MM.1S (cell line): ENCODE data around the gene FOXI3.

ENCODE experiments used
- DNase-seq: peaks from one replicate; pipeline ENCODE4 v3.0.0-alpha.2; 2015
- H2AFZ ChIP-seq: fragments of 300-600 bp; sonication (generic); 2 replicates; pipeline ENCODE4 v1.6.0; 2016; ENCODE audit warnings: antibody characterized with exemption, low read length
- H3F3A ChIP-seq: fragments of 300-600 bp; sonication (generic); 2 replicates; pipeline ENCODE4 v1.6.1; 2016; ENCODE audit warnings: mild to moderate bottlenecking, antibody characterized with exemption, low read length, moderate library complexity, mixed read lengths; ENCODE audit not compliant: insufficient read depth
- H3K27ac ChIP-seq: fragments of 300-600 bp; sonication (generic); 2 replicates; pipeline ENCODE4 v1.5.1; 2016; ENCODE audit warnings: mild to moderate bottlenecking, low read length
- H3K27me3 ChIP-seq: fragments of 300-600 bp; sonication (generic); replicated peaks from 2 replicates; pipeline ENCODE4 v1.6.0; 2016; ENCODE audit warnings: low read length; ENCODE audit not compliant: insufficient read depth
- H3K36me3 ChIP-seq: fragments of 300-600 bp; sonication (generic); replicated peaks from 2 replicates; pipeline ENCODE4 v1.6.1; 2016; ENCODE audit warnings: mild to moderate bottlenecking, low read length, mixed read lengths; ENCODE audit not compliant: insufficient read depth
- H3K4me1 ChIP-seq: fragments of 300-600 bp; sonication (generic); 2 replicates; pipeline ENCODE4 v1.6.1; 2016; ENCODE audit warnings: low read length, mixed read lengths
- H3K4me2 ChIP-seq: fragments of 300-600 bp; sonication (generic); 2 replicates; pipeline ENCODE4 v1.6.0; 2016; ENCODE audit warnings: low read depth, low read length
- H3K4me3 ChIP-seq: fragments of 300-600 bp; sonication (generic); 2 replicates; pipeline ENCODE4 v1.5.1; 2016; ENCODE audit warnings: low read length, mixed read lengths
- H3K79me2 ChIP-seq: fragments of 300-600 bp; sonication (generic); 2 replicates; pipeline ENCODE4 v1.6.1; 2016; ENCODE audit warnings: mixed run types, low read length, mixed read lengths
- H3K9ac ChIP-seq: fragments of 300-600 bp; sonication (generic); 2 replicates; pipeline ENCODE4 v1.6.1; 2016; ENCODE audit warnings: low read length, mixed read lengths
- H3K9me2 ChIP-seq: fragments of 300-600 bp; sonication (generic); replicated peaks from 2 replicates; pipeline ENCODE4 v1.6.1; 2016; ENCODE audit warnings: mild to moderate bottlenecking, low read length, mixed read lengths; ENCODE audit not compliant: insufficient read depth
- H3K9me3 ChIP-seq: fragments of 300-600 bp; sonication (generic); replicated peaks from 2 replicates; pipeline ENCODE4 v1.6.1; 2016; ENCODE audit warnings: mild to moderate bottlenecking, low read length, mixed read lengths; ENCODE audit not compliant: insufficient read depth
- H4K20me1 ChIP-seq: fragments of 300-600 bp; sonication (generic); 2 replicates; pipeline ENCODE4 v1.6.1; 2016; ENCODE audit warnings: mild to moderate bottlenecking, low read length, moderate library complexity, mixed read lengths; ENCODE audit not compliant: insufficient read depth
- CTCF ChIP-seq: fragments of 300-600 bp; sonication (generic); IDR thresholded peaks from 2 replicates; pipeline ENCODE4 v1.5.1; 2016; ENCODE audit warnings: antibody characterized with exemption, low read length, mixed read lengths
- EZH2 ChIP-seq: fragments of 300-600 bp; sonication (generic); optimal IDR thresholded peaks from 2 replicates; pipeline ENCODE3; 2017; ENCODE audit warnings: low read depth, mild to moderate bottlenecking, antibody characterized with exemption, low read length, mixed read lengths
- EZH2phosphoT487 ChIP-seq: fragments of 300-600 bp; sonication (generic); IDR thresholded peaks from 2 replicates; pipeline ENCODE4 v1.6.1; 2018; ENCODE audit warnings: antibody characterized with exemption, low read length

FOXI3 gene

GRCh38 chr2:88471083-88471942, 18.8 kb upstream of the FOXI3 start:
- Histone ChIP-seq H3K4me1 (no peaks in the 10 kb centered on the region), H3K27ac (no peak overlapping the region), H3K4me2 (no peak overlapping the region), H3K9me3 (no peaks in the 10 kb centered on the region), H3K36me3 (no peaks in the 10 kb centered on the region), H3K9me2 (no peaks in the 10 kb centered on the region), H2AFZ (no peak overlapping the region), H3K4me3 (no peak overlapping the region), H3K27me3 (no peaks in the 10 kb centered on the region), H3K9ac (no peak overlapping the region), H4K20me1 (no peaks in the 10 kb centered on the region), H3K79me2 (no peaks in the 10 kb centered on the region), H3F3A (no peaks in the 10 kb centered on the region)
- DNase-seq: no peak
- TF ChIP-seq EZH2phosphoT487 (no peak), CTCF (no peak), EZH2 (no peak)

DNA sequence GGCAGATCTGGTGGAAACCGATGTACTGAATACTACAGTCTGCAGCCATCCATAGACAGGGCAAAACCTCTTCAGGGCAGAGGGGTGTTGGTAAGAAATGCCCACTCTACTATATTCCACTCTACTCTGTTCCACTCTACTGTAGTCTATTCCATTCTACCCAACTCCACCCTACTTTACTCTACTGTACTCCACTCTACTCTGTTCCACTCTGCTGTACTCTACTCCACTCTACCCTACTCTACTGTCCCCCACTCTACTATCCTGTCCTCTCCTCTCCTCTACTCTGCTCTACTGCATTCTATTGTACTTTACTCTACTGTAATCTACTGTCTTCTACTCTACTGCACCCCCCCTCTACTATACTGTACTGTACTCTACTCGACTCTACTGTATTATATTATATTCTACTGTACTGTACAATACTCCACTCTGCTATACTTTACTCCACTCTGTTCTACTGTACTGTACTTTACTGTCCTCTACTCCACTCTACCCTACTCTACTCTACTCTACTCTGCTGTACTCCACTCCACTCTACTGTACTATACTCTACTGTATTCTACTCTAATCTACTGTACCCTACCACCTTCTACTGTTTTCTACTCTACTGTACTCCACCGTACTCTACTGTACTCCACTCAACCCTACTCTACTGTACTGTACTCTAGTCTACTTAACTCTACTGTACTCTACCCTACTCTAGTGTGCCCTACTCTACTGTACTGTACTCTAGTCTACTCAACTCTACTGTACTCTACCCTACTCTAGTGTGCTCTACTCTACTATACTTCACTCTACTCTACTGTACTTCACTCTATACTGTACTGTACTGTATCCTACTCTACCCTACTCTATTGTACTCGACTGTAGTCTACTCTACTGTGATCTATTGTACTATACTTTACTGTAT, 17.0 kb upstream of the FOXI3 start:
- H3F3A ChIP-seq: no peaks in the 10 kb centered on the region
- no peak overlapping the region for H3K9ac ChIP-seq
- H3K9me3 ChIP-seq: no peaks in the 10 kb centered on the region
- no peaks in the 10 kb centered on the region for H3K9me2 ChIP-seq
- no peaks in the 10 kb centered on the region for H3K79me2 ChIP-seq
- H3K4me3 ChIP-seq: no peak overlapping the region
- no peaks in the 10 kb centered on the region for H4K20me1 ChIP-seq
- H3K27me3 ChIP-seq: no peaks in the 10 kb centered on the region
- H3K27ac ChIP-seq: no peak overlapping the region
- TF ChIP-seq EZH2phosphoT487 (no peak), CTCF (no peak), EZH2 (no peak)
- H2AFZ ChIP-seq: no peak overlapping the region
- H3K4me1 ChIP-seq: no peaks in the 10 kb centered on the region
- no peak overlapping the region for H3K4me2 ChIP-seq
- no peak for DNase-seq
- no peaks in the 10 kb centered on the region for H3K36me3 ChIP-seq

DNA sequence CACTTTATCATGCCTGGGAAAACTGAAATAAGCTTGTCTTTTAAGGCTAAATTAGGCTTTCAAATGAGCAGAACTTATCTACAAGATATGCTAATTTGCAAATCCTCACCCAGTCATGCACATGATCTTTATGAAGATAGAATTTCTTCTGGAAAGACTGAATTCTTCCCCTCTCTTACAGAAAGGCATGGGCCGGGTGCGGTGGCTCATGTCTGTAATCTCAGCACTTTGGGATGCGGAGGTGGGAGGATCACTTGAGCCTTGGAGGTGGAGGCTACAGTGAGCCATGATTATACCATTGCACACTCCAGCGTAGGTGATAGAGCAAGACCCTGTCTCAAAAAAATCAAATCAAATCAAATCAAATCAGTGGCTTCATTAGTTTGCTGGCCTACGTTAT, 11.7 kb upstream of the FOXI3 start:
- DNase-seq: no peak
- Histone ChIP-seq H3K4me1 (no peaks in the 10 kb centered on the region), H3K9ac (no peak overlapping the region), H3K4me3 (no peak overlapping the region), H3K4me2 (no peak overlapping the region), H4K20me1 (no peaks in the 10 kb centered on the region), H3K9me2 (no peaks in the 10 kb centered on the region), H3K9me3 (no peaks in the 10 kb centered on the region), H2AFZ (no peak overlapping the region), H3F3A (no peaks in the 10 kb centered on the region), H3K27ac (no peak overlapping the region), H3K27me3 (no peaks in the 10 kb centered on the region), H3K36me3 (no peaks in the 10 kb centered on the region), H3K79me2 (no peaks in the 10 kb centered on the region)
- TF ChIP-seq CTCF (no peak), EZH2 (no peak), EZH2phosphoT487 (no peak)
